ENCODE data around the gene ADGB.
"Not testable (repeated sequence)": the region's sequence is repeated elsewhere in the genome, so short reads cannot be mapped to it uniquely, and the experiment has no call there.

ADGB gene

DNA sequence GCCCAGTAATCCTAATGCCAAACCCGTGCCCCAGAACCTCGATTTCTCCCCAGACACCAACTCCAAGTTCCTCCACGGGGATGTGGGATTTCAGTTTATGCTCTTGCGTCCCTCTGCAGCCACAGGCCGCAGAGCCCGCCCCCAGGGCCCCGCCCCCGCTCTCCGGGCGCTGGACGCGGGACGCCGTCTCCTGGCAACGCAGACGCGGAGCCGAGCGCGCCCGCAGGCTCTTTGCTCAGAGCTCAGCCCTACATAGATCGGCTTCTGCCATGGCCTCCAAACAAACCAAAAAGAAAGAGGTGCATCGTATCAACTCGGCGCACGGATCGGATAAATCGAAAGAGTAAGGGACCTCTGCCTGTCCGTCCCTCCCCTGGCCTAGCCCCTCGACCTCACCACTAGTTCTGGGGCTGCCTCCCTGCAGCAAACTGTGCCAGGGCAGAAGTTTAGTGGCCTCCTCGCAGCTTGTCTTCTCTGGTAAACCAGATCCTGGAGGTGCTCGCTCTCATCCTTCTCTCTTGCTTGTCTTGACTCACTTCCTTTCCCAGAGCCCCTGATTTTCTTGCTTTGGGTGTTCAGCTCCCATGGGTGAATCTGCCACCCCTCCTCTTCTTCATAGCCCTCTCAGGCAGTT lies at the start of gene ADGB:
Gene ADGB (plus strand): TSS at position 201 of the 634 bp plus-strand sequence. CDS start 69 bp downstream, at position 270.
- DNase-seq = no peak

DNA sequence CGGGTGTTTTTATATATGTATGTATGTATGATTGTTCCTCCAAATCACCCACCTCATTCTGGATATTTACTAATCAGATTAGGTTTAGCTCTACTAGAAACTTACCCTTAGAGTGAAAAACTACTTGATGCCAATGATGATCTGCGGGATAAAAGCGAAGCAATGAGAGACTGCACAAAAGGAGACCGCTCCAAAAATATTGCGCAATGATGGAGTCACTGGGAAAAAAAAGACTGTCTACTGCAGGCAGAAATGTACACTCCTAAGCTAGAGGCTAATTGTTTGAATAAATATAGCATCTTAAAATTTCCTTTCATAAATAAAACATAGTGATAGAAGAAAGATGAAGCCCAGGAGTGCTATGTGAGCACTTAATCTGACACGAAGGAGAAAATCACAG lies 47.9 kb upstream of the ADGB start:
- DNase-seq = no peak

DNA sequence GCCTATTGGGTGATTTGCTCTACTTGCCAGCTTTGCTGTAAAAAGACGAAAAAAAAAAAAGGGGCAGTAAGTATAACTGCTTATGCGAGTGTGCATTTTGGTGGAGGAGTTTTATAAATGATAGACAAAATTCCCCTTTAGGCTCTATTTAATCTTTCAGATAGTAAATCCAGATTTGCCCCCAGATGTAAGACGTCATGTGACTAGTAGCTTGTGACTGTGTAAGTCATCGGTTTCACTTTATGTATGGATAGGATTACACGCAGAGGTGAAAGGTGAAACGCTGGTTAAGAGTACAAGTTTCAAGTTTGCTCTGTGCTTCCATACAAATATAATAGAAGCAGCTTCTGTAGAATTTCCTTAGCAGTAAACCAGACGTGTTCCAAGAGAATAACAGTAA lies 47.2 kb upstream of the ADGB start:
- DNase-seq = no peak

DNA sequence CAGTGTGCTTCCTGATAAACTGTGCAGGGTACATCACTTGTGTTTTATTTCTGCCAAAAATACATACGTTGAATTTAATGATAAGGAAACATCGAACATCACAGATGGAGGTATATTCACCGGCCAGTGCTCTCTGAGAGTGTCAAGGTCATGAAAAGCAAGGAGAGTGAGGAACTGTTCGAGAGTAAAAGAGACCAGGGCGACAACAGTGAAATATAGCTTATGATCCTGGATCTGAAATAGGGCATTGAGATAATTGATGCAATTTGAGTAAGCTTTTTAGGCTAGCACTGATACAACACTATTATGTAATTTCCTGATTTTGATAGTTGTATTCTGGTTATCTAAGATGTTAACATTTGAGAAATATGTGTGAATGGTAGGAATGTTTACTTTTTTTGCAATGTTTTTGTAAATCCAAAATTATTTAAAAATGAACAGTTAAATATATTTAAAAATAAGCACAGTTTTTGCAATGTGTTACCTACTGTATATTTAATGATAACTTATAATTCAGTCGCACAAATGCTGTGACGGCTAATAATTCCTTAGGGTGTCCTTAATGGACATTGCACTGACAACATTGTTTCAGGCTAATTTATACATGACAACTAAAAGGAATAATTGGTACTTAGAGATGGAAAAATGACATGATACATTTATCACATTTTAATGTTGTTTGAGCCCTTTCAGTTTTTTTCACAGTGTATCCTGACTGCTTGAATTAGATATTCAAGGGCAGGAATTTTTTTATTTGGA lies 45.2 kb upstream of the ADGB start:
- DNase-seq = no peak

DNA sequence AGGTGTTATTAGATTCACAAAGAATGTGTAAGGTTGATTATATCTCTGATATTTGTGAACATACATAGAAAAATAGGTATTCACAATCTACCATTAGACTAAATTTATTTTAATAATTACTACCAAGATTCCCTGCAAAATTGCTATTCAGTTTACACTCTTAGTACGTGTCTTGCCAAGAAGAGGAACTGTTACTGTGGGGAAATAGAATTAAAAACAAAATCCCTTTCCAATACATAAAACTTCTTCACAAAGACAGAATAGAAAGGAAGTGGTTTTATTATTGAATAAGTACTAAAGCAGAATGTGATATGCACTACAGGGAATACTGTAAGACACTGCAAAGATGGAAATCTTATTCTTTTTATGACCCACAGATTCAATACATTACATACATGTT lies 38.2 kb upstream of the ADGB start:
- DNase-seq = no peak

DNA sequence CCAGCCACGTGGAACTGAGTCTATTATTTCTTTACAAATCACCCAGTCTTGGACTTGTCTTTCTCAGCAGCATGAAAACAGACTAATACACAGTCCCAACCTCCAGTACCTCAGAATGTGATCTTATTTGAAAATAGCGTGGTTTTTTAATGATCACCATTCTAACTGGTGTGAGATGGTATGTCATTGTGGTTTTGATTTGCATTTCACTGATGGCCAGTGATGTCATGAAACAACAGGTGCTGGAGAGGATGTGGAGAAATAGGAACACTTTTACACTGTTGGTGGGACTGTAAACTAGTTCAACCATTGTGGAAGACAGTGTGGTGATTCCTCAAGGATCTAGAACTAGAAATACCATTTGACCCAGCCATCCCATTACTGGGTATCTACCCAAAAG lies 32.1 kb upstream of the ADGB start:
- DNase-seq = not testable (repeated sequence)

DNA sequence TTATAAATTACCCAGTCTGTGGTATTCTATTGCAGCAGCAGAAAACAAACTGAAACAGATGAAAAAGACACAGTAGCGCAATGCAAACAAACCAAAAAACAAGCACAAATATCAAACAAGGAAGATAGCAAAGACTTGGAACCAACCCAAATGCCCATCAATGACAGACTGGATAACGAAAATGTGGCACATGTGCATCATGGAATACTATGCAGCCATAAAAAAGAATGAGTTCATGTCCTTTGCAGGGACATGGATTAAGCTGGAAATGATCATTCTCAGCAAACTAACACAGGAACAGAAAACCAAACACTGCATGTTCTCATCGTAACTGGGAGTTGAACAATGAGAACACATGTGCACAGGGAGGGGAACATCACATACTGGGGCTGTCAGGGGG lies 30.2 kb upstream of the ADGB start:
- DNase-seq = not testable (repeated sequence)

DNA sequence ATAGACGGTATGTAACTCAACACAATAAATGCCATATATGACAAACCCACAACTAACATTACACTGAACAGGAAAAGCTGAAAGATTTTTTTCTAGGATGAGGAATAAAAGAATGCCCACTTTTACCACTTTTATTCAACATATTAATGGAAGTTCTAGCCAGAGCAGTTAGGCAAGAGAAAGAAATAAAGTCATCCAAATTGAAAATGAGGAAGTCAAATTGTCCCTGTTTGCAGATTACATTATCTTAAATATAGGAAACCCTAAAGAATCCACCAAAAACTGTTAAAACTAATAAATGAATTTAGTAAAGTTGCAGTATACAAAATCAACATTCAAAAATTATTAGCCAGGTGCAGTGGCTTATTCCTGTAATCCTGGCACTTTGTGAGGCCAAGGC lies 24.6 kb upstream of the ADGB start:
- no peak for DNase-seq

DNA sequence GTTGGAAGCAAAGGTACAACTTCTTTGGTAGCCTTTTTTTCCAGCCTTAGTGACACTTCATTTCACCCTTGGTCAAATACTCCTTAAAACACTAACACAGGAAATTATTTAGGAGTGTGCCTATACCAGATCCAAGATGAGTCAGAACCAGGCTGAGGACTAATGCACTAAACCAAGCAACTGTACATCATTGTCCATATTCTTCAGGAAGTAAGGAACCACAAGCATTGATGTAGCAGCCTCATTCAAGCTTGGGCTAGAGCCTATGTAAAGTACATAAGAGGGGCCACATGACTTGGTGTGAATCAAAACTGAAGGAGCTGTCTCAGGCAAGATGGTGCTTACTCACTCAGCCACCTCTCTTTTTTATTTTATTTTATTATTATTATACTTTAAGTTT lies 20.7 kb upstream of the ADGB start:
- no peak for DNase-seq

DNA sequence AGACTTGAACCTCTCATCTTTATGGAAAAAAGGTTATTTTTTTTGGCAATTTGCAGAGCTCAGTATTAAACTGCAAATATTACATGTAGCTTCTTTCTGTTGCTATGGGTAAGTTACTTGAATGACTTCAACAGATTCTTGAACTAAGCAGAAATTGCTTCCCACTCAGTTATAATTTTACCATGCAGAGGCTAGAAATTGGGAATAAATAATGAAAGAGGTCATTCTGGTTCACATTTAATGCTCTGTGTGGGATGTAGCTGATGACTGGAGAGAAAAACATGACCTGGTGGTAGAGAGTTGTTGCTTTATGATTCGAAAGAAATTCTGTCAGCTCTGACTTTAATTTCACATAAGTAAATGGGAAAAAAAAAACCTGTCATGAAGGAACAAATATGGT lies 16.8 kb upstream of the ADGB start:
- no peak for DNase-seq

DNA sequence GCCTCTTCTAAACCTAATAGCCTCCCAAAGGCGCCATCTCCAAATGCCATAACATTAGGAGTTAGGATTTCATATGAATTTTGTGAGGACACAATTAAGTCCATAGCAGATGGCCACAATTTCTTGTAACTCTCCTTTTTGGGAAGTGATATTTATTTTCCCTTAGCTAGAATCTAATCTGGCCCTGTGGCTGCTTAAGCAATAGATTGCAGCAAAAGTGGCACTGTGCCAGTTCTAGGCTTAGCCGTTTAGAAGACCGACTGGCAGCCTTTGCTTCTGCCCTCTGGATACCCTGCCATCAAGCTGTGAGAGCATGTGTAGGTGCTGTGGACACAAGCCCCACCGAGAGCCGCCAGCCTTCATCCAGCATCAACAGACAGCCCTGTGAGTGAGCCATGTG lies 15.9 kb upstream of the ADGB start:
- DNase-seq = no peak

DNA sequence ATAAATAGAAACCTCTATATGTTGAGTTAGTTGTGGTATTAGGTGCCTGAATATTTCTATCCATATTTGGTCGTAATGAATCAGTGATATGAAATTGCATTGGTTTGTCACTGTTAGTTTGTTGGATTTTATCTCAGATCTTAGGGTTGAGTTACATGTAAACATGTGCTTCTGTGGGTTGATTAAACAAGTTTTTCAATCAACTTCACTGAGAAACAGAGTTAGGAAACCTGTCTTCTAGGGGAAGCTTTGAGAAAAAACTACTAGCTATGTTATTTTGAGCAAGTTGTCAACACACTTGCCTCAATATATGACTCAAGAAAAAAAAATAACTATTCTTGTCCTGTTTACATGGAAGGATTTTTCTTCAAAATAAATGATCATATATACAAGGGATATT lies 14.8 kb upstream of the ADGB start:
- no peak for DNase-seq

DNA sequence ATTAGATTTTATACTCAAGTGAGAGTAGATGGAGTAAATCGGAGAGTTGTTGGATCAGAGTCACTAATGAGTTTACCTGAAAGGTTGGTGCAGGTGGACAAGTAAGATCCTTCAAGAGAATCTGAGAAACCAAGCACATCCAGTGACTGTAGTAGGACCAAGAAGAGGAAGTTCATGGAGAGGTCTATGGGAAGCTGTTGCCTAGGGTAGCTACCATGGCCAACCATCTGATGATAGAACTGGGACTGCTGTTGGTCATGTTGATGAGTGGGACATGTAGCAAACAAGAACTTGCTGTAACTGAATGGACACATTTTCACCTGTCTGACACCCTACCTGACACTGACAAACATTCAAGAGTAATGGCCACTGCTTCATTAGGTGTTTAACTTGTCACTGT lies 11.3 kb upstream of the ADGB start:
- DNase-seq = no peak

DNA sequence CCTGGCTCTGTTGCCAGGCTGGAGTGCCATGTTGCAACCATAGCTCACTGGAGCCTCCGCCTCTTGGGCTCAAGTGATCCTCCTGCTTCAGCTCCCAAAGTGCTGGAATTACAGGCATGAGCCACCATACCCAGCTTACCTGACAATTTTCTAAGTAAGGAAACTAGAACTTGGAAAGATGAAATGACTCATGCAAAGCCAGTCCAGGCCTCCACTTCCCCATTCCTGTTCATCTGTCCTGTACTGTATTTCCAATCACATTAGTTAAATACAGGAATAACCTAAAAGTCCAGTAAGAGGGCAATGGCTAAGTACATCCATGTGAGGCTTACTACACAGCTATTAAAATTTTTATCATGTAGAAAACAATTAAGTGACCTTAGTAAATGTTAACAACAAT lies 8.3 kb upstream of the ADGB start:
- DNase-seq = no peak

DNA sequence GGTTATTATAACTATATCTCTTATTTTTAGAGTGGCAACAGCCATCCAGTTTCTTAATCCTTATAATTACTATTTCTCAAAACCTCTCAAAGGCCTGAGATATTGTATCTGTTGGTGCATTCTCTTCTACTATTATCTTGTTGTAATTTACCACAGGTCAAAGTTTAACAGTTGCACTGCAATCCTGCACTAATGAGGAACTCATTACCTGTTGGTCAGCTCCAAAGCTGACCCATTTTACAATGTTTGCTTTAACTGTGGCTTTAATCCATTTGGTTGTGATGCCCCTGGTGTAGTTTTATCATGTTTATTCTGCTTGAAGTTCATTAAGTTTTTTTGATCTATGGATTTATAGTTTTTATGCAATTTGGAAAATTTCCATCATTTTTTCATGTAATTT lies 6.3 kb upstream of the ADGB start:
- no peak for DNase-seq

DNA sequence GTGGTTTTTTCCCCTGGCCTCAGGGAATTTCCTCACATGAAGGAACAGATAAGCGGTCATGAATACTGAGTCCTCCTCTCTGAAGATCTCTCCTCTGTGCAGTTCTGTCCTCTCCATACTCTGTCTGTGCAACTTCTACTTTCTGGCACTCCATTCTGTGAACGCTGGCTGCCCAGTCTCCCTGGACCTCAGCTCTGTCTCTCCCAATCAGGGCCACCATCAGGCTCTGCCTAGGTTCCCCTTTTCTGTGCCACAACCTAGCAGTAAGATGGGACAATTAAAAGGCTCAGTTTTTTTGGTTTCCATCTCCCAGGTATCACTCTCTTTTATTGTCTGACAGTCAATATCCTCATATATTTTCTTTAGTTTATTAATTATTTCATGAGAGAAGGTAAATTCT lies 4.8 kb upstream of the ADGB start:
- no peak for DNase-seq

DNA sequence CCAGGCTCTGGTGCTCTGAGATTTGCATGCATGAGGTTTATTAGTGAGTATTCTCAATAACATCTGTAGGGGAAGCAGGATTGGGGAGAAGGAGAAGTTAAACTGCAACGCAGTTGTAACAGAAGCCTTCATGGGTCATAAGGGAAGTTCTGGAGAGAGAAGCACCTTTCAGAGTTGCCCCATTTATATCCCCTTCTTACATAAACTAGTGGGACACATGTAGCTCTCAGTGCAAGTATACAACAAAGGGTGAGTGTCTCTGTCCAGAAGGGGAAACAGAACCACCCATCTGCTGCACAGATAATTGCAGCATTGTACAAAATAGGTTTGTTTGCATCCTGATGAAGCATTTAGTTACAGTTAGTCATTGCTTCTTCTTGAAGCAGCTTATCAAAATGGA lies 4.3 kb upstream of the ADGB start:
- DNase-seq = no peak

DNA sequence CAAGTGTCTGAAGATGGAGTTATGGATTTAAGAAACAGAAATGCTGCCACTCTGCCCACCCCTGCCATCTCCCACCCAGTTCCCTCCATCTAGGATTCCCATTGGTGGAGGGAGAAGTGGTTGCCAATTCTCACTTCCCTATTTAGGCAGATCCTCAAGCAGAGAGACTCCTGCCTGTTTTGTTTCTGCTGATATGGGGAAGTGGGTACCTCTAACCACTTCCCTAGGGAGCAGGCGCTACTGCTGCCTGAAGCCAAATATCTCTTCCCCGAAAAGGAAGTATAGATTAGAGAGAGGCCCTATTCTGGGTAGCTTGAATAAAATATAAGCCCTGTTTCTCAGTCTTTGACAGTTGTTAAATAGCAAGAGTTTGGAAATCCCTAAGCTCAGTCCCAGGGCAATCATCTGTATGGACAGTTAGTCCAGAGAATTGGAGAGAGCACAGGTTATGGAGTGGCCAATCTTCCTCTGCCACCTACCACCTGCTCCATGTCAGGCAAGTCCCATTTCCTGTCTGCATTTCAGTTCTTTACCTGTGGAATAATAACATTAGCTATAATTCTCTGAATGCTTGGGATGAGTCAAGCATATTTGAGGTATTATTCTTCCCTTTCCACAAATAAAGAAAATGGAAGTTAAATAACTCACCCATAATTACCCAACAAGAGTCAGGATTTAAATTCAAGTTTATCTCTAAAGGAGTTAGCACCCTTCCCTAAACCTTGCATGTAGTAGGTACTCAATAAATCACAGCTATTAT lies 2.6 kb upstream of the ADGB start:
- DNase-seq = no peak

DNA sequence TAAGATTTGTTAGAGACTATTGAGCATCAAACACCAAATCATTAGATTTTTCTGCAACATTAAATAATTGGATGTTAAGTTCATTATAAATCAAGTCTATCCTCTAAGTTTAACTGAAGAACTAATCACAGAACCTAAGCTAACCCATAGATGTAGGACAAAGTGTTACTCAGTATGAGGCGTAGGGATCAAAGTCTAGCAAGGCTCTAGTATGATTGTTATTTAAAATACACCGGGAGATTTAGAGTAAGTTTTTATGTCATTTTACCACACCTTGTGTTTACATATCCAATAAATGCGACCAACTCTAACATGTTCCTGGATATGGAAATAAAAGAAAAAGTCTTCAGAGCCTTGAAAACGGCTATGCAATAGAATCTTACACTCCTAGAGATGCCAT lies 2.6 kb downstream of the ADGB start:
- DNase-seq = no peak

DNA sequence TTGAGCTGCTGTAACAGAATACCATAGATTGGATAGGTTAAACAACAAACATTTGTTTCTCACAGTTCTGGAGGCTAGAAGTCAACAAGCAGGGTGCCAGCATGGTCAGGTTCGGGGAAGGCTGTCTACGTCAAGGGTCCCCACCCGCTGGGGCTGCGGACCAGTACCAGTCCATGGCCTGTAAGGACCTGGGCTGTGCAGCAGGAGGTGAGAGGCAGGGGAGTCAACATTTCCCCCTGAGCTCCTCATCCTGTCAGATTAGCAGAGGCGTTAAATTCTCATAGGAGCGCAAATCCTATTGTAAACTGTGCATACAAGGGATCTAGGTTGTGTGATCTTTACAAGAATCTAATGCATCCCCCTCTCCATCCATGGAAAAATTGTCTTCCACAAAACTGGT lies 3.8 kb downstream of the ADGB start:
- no peak for DNase-seq

DNA sequence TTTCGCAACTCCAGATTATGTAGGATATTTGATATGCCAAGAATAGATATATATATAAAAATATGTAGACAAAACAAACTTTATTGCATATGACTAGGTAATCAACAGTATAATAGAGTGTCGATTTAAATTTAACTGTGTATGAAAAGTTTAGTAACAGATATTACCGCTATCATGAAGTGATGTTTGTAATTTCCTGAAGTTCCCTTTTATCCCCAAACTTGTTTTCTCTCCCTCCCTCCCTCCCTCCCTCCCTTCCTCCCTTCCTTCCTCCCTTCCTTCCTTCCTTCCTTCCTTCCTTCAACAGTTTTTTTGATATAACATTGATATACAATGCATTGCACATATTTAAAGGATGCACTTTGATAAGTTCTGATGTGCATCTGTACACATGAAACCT lies 15.2 kb downstream of the ADGB start:
- DNase-seq = no peak

DNA sequence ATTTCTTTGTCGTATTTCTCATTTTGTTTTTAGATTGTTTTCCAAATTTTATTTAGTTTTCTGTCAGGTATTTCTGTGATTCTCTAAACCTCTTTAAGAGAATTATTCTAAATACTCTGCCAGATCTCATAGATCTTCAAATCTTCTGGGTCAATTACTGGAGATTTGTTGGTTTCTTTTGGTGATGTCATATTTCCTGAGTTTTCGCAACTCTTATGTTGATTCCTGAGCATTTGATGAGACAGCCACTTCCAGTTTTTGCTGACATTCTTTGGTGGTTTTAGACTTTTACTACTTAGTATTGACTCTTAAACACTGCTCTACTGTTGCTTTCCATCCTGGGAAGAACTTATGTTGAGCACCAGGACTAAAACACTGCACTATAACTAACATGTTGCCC lies 21.9 kb downstream of the ADGB start:
- no peak for DNase-seq

DNA sequence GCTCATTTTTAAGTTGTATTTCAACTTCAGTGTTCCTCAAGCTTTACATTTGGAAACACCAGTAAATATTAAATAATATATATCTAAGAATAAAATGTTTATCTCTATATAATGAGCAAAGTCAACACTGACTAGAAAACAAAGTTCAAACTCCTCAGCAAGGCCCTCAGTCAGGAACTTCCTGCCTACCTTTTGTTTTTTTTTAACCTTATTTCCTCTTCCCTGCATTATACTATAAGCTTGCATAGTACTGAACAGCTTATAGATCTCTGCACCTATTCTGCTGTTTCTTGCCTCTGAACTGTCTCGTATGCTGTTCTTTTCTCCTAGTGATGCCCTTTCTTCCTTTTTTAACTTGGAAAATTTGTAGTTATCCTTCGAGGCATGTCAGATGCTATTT lies 29.6 kb downstream of the ADGB start:
- no peak for DNase-seq

DNA sequence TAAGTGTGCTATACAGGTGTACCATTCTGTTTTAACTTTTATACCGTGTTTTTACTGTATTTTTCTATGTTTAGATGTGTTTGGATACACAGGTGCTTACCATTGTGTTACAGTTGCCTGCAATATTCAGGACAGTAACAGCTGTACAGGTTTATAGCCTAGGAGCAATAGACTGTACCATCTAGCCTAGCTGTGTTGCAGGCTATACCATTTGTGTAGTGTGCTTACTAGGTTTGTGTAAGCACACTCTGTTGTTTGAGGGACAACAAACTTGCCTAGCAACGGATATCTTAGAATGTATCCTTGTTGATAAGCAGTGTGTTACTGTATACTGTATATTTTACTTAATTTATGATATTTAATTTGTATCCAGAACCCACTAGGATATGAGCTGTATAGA lies 35.2 kb downstream of the ADGB start:
- no peak for DNase-seq

Measured in activated naive CD4-positive, alpha-beta T cell treated with anti-CD3 and anti-CD28 coated beads, Interleukin-2, amount 50 U/mL, for 16 hours (primary cell).